Measurements from ENCODE around the gene CFAP46.

CFAP46 gene

GRCh38 chr10:132984801-132985545 lies 42.6 kb upstream of the CFAP46 start:
- DNase-seq (no peak), ATAC-seq (ENCODE audit: insufficient read depth, low read depth) (no peak)
- Histone ChIP-seq H3K36me3 (ENCODE audit: insufficient read depth, low read length) (no peaks in the 10 kb centered on the region), H3K27ac (ENCODE audit: low read length) (no peak overlapping the region), H3K4me2 (ENCODE audit: insufficient read depth, low read length) (no peak overlapping the region), H3K9me3 (ENCODE audit: insufficient read depth, low read length, severe bottlenecking) (no peaks in the 10 kb centered on the region), H3K79me2 (ENCODE audit: insufficient read depth, low read length) (no peaks in the 10 kb centered on the region), H3K27me3 (ENCODE audit: insufficient read depth, low read length, poor library complexity) (no peaks in the 10 kb centered on the region), H3K4me1 (ENCODE audit: insufficient read depth, low read length) (no peaks in the 10 kb centered on the region), H2AFZ (ENCODE audit: low read depth, low read length) (no peak overlapping the region), H3K4me3 (ENCODE audit: low read depth in 1 of 2, low read length in 2 of 2) (no peak overlapping the region), H4K20me1 (ENCODE audit: insufficient read depth, low read length) (no peaks in the 10 kb centered on the region), H3K9ac (ENCODE audit: low read depth, low read length) (no peak overlapping the region)
- TF ChIP-seq EZH2 (IDR thresholded peaks at IDR 0.05; ENCODE audit: borderline replicate concordance, low read depth, low read length, severe bottlenecking) (no peak), CTCF (IDR thresholded peaks at IDR 0.05; ENCODE audit: borderline replicate concordance, extremely low read depth, low read length, poor library complexity, severe bottlenecking) (no peak)

GRCh38 chr10:132984008-132984295 lies 41.6 kb upstream of the CFAP46 start:
- H3K9me3 ChIP-seq (ENCODE audit: insufficient read depth, low read length, severe bottlenecking) = no peaks in the 10 kb centered on the region
- H2AFZ ChIP-seq (ENCODE audit: low read depth, low read length) = no peak overlapping the region
- DNase-seq (no peak), ATAC-seq (ENCODE audit: insufficient read depth, low read depth) (no peak)
- H3K36me3 ChIP-seq (ENCODE audit: insufficient read depth, low read length) = no peaks in the 10 kb centered on the region
- no peaks in the 10 kb centered on the region for H4K20me1 ChIP-seq (ENCODE audit: insufficient read depth, low read length)
- H3K4me1 ChIP-seq (ENCODE audit: insufficient read depth, low read length) = no peaks in the 10 kb centered on the region
- H3K9ac ChIP-seq (ENCODE audit: low read depth, low read length) = no peak overlapping the region
- H3K4me2 ChIP-seq (ENCODE audit: insufficient read depth, low read length) = no peak overlapping the region
- H3K27ac ChIP-seq (ENCODE audit: low read length) = no peak overlapping the region
- no peaks in the 10 kb centered on the region for H3K79me2 ChIP-seq (ENCODE audit: insufficient read depth, low read length)
- H3K27me3 ChIP-seq (ENCODE audit: insufficient read depth, low read length, poor library complexity) = no peaks in the 10 kb centered on the region
- H3K4me3 ChIP-seq (ENCODE audit: low read depth in 1 of 2, low read length in 2 of 2) = no peak overlapping the region
- no peak for TF ChIP-seq EZH2 (IDR thresholded peaks at IDR 0.05; ENCODE audit: borderline replicate concordance, low read depth, low read length, severe bottlenecking)
- TF ChIP-seq CTCF (IDR thresholded peaks at IDR 0.05; ENCODE audit: borderline replicate concordance, extremely low read depth, low read length, poor library complexity, severe bottlenecking) = no peak

DNA sequence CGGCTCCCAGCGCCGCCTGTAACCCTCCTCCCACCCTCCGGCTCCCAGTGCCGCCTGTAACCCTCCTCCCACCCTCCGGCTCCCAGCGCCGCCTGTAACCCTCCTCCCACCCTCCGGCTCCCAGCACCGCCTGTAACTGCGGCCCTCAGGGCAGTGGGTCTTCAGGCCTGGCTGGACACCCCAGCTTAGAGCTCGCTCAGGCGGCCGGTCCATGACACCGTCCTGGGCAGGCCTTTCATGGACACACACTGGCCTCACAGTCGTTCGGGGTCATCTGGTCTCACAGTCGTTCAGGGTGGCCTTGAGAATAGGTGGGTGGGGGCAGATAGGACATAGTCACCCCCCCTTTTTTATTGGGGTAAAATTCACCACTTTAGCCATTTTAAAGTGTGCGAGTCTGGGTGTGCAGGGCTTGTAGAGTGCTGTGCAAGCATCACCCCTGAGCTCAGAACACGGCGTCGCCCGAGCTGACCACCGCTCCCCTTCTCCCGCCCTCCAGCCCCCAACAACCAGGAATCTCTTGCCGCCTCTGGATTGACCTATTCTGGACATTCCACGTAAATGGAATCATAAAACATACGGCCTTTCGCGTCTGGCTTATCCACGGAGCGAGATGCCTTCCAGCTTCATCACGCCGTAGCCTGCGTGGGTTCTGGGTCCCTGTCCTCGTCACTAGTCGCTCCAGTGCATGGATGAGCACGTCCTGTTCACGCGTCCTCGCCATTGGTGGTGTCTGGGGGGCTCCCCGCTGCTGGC lies 41.1 kb upstream of the CFAP46 start:
- no peak for DNase-seq
- H3K27ac ChIP-seq (ENCODE audit: low read length) = no peak overlapping the region
- H3K4me1 ChIP-seq (ENCODE audit: insufficient read depth, low read length) = no peaks in the 10 kb centered on the region
- no peak overlapping the region for H3K9ac ChIP-seq (ENCODE audit: low read depth, low read length)
- no peak for ATAC-seq (ENCODE audit: insufficient read depth, low read depth)
- no peak overlapping the region for H2AFZ ChIP-seq (ENCODE audit: low read depth, low read length)
- H3K36me3 ChIP-seq (ENCODE audit: insufficient read depth, low read length) = no peaks in the 10 kb centered on the region
- no peaks in the 10 kb centered on the region for H3K79me2 ChIP-seq (ENCODE audit: insufficient read depth, low read length)
- H3K27me3 ChIP-seq (ENCODE audit: insufficient read depth, low read length, poor library complexity) = no peaks in the 10 kb centered on the region
- no peaks in the 10 kb centered on the region for H3K9me3 ChIP-seq (ENCODE audit: insufficient read depth, low read length, severe bottlenecking)
- no peaks in the 10 kb centered on the region for H4K20me1 ChIP-seq (ENCODE audit: insufficient read depth, low read length)
- H3K4me2 ChIP-seq (ENCODE audit: insufficient read depth, low read length) = no peak overlapping the region
- H3K4me3 ChIP-seq (ENCODE audit: low read depth in 1 of 2, low read length in 2 of 2) = no peak overlapping the region
- TF ChIP-seq EZH2 (IDR thresholded peaks at IDR 0.05; ENCODE audit: borderline replicate concordance, low read depth, low read length, severe bottlenecking) = no peak
- no peak for TF ChIP-seq CTCF (IDR thresholded peaks at IDR 0.05; ENCODE audit: borderline replicate concordance, extremely low read depth, low read length, poor library complexity, severe bottlenecking)
